Endodermal cell (in vitro differentiated cells): ENCODE measurements around the gene SSBP1. TPM values are rescaled to one million over a fixed set of nuclear protein-coding genes. Genes with fewer than 3 reads are reported as not detected.
A peak's percentile ranks its signal among the peaks of the same experiment; 100 is the strongest.

Experiments used
- DNase-seq: peaks from one replicate; pipeline ENCODE4 v3.0.0-alpha.2; 2017
- H3K27ac ChIP-seq: 2 replicates; pipeline ENCODE4 v1.5.1; 2013; ENCODE audit warnings: mild to moderate bottlenecking, low read depth, low read length, moderate library complexity
- H3K27me3 ChIP-seq: 2 replicates; pipeline ENCODE4 v1.6.1; 2013; ENCODE audit warnings: mild to moderate bottlenecking, low read length, moderate library complexity; ENCODE audit not compliant: insufficient read depth, control insufficient read depth, poor library complexity, severe bottlenecking
- H3K36me3 ChIP-seq: 2 replicates; pipeline ENCODE4 v1.7.0; 2013; ENCODE audit warnings: mild to moderate bottlenecking, low read length, moderate library complexity; ENCODE audit not compliant: control insufficient read depth, insufficient read depth
- H3K4me1 ChIP-seq: one replicate; pipeline ENCODE4 v1.7.0; 2013; ENCODE audit warnings: low read length; ENCODE audit not compliant: control insufficient read depth, insufficient read depth
- H3K4me3 ChIP-seq: 2 replicates; pipeline ENCODE4 v1.5.1; 2013; ENCODE audit warnings: mild to moderate bottlenecking, low read length, moderate library complexity
- H3K9ac ChIP-seq: 2 replicates; pipeline ENCODE4 v1.6.1; 2013; ENCODE audit warnings: mild to moderate bottlenecking, low read length, moderate library complexity; ENCODE audit not compliant: poor library complexity, severe bottlenecking; ENCODE audit errors: extremely low read depth
- H3K9me3 ChIP-seq: 2 replicates; pipeline ENCODE4 v1.6.1; 2013; ENCODE audit warnings: mild to moderate bottlenecking, low read length, moderate library complexity; ENCODE audit not compliant: control insufficient read depth
- H3K27ac Mint-ChIP-seq: 2 replicates; pipeline ENCODE4 v1.8.0; 2020; ENCODE audit warnings: mixed read lengths
- H3K27me3 Mint-ChIP-seq: 2 replicates; pipeline ENCODE4 v1.8.0; 2021; ENCODE audit warnings: mild to moderate bottlenecking, mixed read lengths; ENCODE audit not compliant: insufficient read depth
- H3K36me3 Mint-ChIP-seq: 2 replicates; pipeline ENCODE4 v1.8.0; 2020; ENCODE audit warnings: low read depth, mixed read lengths
- H3K4me1 Mint-ChIP-seq: 2 replicates; pipeline ENCODE4 v1.8.0; 2020; ENCODE audit warnings: mixed read lengths
- H3K4me3 Mint-ChIP-seq: 2 replicates; pipeline ENCODE4 v1.8.0; 2020; ENCODE audit warnings: mild to moderate bottlenecking, moderate library complexity, mixed read lengths
- H3K9me3 Mint-ChIP-seq: 2 replicates; pipeline ENCODE4 v1.8.0; 2020; ENCODE audit warnings: mild to moderate bottlenecking, mixed read lengths
- WGBS, 2 experiments: methylation state at CpG; one replicate each; pipeline versions ENCODE4 v1.1.5 to v1.1.7; 2013; ENCODE audit warnings: missing lambda C conversion rate in 2 of 2, mixed read lengths in 1 of 2; ENCODE audit not compliant: insufficient coverage in 1 of 2, insufficient read length in 1 of 2; 5-methylcytosine and 5-hydroxymethylcytosine counted together
- total RNA-seq, 2 donors: library from RNA; stranded (reverse); fragmentation: NEBNext Ultra II Directional in 1 of 2; extraction: Animal tissue kit (Norgen Biotek cat#: 25700) in 1 of 2; gene quantifications; 2 replicates in 1 of 2; 3 replicates in 1 of 2; pipeline ENCODE4 v1.2.1, GENCODE V29; 2021
- TF ChIP-seq, protein P1 (sequence below): fragments of 200-600 bp; sonication (generic); conservative IDR thresholded peaks from 2 replicates; pipeline ENCODE4 v1.5.0; 2021; ENCODE audit warnings: antibody characterized with exemption, mild to moderate bottlenecking

SSBP1 gene
- total RNA-seq, 2 donors from 2014 or later: 179 to 194 TPM

DNA sequence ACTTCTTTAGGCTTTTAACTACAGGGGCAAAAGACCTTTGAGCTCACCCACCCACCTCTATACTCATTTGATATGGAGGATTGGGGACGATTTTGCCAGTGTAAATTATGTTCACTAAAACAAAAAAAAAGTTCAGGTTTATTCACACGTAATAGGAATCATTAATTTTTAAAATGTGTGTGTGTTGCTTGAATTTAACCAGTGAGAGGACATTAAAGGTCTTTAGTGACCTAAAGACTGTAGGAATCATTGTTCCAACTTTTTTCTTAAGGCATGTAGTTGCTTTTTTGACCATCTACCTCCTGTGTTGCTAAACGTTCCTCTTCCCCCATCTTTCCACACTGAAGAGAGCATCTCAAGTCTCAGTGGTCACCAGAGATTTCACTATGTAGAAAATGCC lies 1.1 kb downstream of the SSBP1 start:
- 84 to 95% methylated on average over 2 to 3 of the region's 3 CpGs for WGBS, 2 experiments
- no peaks in the 10 kb centered on the region for H3K27me3 Mint-ChIP-seq
- DNase-seq: no peak
- H3K4me1 ChIP-seq: peaks cover 15% of the 10 kb centered on the region
- H3K27ac Mint-ChIP-seq: peak overlapping the region; percentile 79
- H3K4me3 Mint-ChIP-seq: peak overlapping the region; percentile 98
- peak overlapping the region; percentile 82 for H3K9ac ChIP-seq
- H3K9me3 Mint-ChIP-seq: no peaks in the 10 kb centered on the region
- H3K9me3 ChIP-seq: no peaks in the 10 kb centered on the region
- H3K4me3 ChIP-seq: peak overlapping the region; percentile 95
- H3K27ac ChIP-seq: no peak overlapping the region
- peaks cover 44% of the 10 kb centered on the region for H3K36me3 Mint-ChIP-seq
- H3K27me3 ChIP-seq: no peaks in the 10 kb centered on the region
- TF ChIP-seq, protein P1, sequence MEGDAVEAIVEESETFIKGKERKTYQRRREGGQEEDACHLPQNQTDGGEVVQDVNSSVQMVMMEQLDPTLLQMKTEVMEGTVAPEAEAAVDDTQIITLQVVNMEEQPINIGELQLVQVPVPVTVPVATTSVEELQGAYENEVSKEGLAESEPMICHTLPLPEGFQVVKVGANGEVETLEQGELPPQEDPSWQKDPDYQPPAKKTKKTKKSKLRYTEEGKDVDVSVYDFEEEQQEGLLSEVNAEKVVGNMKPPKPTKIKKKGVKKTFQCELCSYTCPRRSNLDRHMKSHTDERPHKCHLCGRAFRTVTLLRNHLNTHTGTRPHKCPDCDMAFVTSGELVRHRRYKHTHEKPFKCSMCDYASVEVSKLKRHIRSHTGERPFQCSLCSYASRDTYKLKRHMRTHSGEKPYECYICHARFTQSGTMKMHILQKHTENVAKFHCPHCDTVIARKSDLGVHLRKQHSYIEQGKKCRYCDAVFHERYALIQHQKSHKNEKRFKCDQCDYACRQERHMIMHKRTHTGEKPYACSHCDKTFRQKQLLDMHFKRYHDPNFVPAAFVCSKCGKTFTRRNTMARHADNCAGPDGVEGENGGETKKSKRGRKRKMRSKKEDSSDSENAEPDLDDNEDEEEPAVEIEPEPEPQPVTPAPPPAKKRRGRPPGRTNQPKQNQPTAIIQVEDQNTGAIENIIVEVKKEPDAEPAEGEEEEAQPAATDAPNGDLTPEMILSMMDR: no peak
- H3K36me3 ChIP-seq: peaks cover 37% of the 10 kb centered on the region
- peaks cover 27% of the 10 kb centered on the region for H3K4me1 Mint-ChIP-seq

DNA sequence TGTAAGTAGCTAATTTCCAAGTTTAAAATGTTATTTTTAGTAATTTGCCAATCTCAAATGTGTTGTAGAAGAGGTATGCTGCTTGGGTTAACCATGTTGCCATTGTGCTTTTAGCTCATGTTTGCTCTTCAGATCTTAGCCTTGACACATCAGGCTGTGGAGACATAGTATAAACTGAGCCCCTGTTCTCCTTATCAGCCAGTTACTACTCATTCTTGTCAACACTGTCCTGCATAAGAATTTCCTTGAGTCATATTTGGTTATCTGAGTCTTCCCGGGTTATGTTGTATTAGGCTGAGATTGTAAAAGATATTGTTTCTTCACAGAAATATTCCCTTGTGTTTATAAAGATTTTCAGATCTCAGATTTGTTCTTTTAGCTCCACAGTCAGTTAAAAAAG lies 4.1 kb downstream of the SSBP1 start:
- H3K27me3 ChIP-seq: no peaks in the 10 kb centered on the region
- H3K4me3 Mint-ChIP-seq: no peak overlapping the region
- no peaks in the 10 kb centered on the region for H3K27me3 Mint-ChIP-seq
- TF ChIP-seq, protein P1: no peak
- WGBS, 2 experiments: 71% methylated on average over 1 of the region's 1 CpG; no CpG with 5 or more reads in 1 of the 2 experiments
- DNase-seq: no peak
- no peak overlapping the region for H3K27ac ChIP-seq
- no peaks in the 10 kb centered on the region for H3K9me3 Mint-ChIP-seq
- H3K9me3 ChIP-seq: no peaks in the 10 kb centered on the region
- no peak overlapping the region for H3K27ac Mint-ChIP-seq
- H3K36me3 Mint-ChIP-seq: peaks cover 66% of the 10 kb centered on the region
- H3K36me3 ChIP-seq: peaks cover 67% of the 10 kb centered on the region
- peaks cover 15% of the 10 kb centered on the region for H3K4me1 ChIP-seq
- peak overlapping the region; percentile 2 for H3K4me3 ChIP-seq
- H3K9ac ChIP-seq: no peak overlapping the region
- peaks cover 27% of the 10 kb centered on the region for H3K4me1 Mint-ChIP-seq

DNA sequence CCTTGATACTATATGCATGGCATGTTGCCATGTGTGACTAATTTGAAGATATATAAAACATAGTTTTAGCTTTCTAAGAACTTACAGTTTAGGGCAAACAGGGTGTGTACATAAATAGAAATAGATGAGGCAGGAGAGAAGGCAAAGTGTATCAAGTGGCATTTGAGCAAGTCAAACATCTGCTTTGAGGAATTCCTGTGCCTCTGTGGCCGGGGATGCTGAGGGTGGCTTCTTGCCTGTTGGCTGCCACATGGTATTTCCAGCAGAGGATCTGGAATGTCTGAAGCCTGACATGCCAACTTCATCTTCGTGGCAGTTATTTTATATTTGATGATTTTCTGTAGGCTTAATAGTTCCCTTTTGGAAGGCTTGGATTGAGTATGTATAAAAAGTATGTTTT lies 6.0 kb downstream of the SSBP1 start:
- no peak overlapping the region for H3K27ac Mint-ChIP-seq
- H3K27me3 Mint-ChIP-seq: no peaks in the 10 kb centered on the region
- WGBS, 2 experiments: 94 to 100% methylated on average over 1 to 2 of the region's 2 CpGs
- peaks cover 84% of the 10 kb centered on the region for H3K36me3 ChIP-seq
- H3K4me3 Mint-ChIP-seq: no peak overlapping the region
- peaks cover 21% of the 10 kb centered on the region for H3K4me1 Mint-ChIP-seq
- peaks cover 77% of the 10 kb centered on the region for H3K36me3 Mint-ChIP-seq
- no peaks in the 10 kb centered on the region for H3K27me3 ChIP-seq
- peaks cover 8% of the 10 kb centered on the region for H3K9me3 ChIP-seq
- H3K9ac ChIP-seq: no peak overlapping the region
- TF ChIP-seq, protein P1: no peak
- H3K4me1 ChIP-seq: peaks cover 15% of the 10 kb centered on the region
- DNase-seq: no peak
- no peak overlapping the region for H3K27ac ChIP-seq
- no peaks in the 10 kb centered on the region for H3K9me3 Mint-ChIP-seq
- H3K4me3 ChIP-seq: no peak overlapping the region
